Measurements from ENCODE around the gene CAMK4. TPM values are rescaled to one million over a fixed set of nuclear protein-coding genes. Genes with fewer than 3 reads are reported as not detected.

The CAMK4 gene
- total RNA-seq, 1 donor from 2014 or later = 71.8 TPM

- no peak for DNase-seq (ENCODE audit: low spot score)
- intact Hi-C loops (cut with micrococcal nuclease) = no loop called here
- Mint-ChIP-seq H3K4me3 (ENCODE audit: low read depth) (no peak overlapping the region), H3K9me3 (no peaks in the 10 kb centered on the region), H3K36me3 (ENCODE audit: low read depth) (peaks cover 37% of the 10 kb centered on the region), H3K27ac (no peak overlapping the region), H3K4me1 (ENCODE audit: low read depth) (peaks cover 6% of the 10 kb centered on the region), H3K27me3 (ENCODE audit: low read depth) (no peaks in the 10 kb centered on the region)
Observed at GRCh38 chr5:111383288-111383970, 159.2 kb downstream of the CAMK4 start.

- Mint-ChIP-seq H3K4me1 (ENCODE audit: low read depth) (peaks cover 6% of the 10 kb centered on the region), H3K4me3 (ENCODE audit: low read depth) (no peak overlapping the region), H3K9me3 (no peaks in the 10 kb centered on the region), H3K27me3 (ENCODE audit: low read depth) (no peaks in the 10 kb centered on the region), H3K36me3 (ENCODE audit: low read depth) (peaks cover 44% of the 10 kb centered on the region), H3K27ac (no peak overlapping the region)
- intact Hi-C loops (cut with micrococcal nuclease) = no loop called here
- no peak for DNase-seq (ENCODE audit: low spot score)
Observed at GRCh38 chr5:111384220-111384619, 160.0 kb downstream of the CAMK4 start.

GRCh38 chr5:111385051-111385450 lies 160.9 kb downstream of the CAMK4 start:
- no peak for DNase-seq (ENCODE audit: low spot score)
- no peaks in the 10 kb centered on the region for H3K9me3 Mint-ChIP-seq
- H3K4me1 Mint-ChIP-seq (ENCODE audit: low read depth) = peaks cover 5% of the 10 kb centered on the region
- no peaks in the 10 kb centered on the region for H3K27me3 Mint-ChIP-seq (ENCODE audit: low read depth)
- intact Hi-C loops (cut with micrococcal nuclease) = no loop called here
- no peak overlapping the region for H3K27ac Mint-ChIP-seq
- H3K4me3 Mint-ChIP-seq (ENCODE audit: low read depth) = no peak overlapping the region
- H3K36me3 Mint-ChIP-seq (ENCODE audit: low read depth) = peaks cover 44% of the 10 kb centered on the region

GRCh38 chr5:111385970-111386831 lies 162.0 kb downstream of the CAMK4 start:
- no peak for DNase-seq (ENCODE audit: low spot score)
- intact Hi-C loops (cut with micrococcal nuclease) = no loop called here
- peaks cover 5% of the 10 kb centered on the region for H3K4me1 Mint-ChIP-seq (ENCODE audit: low read depth)
- H3K27me3 Mint-ChIP-seq (ENCODE audit: low read depth) = no peaks in the 10 kb centered on the region
- peaks cover 48% of the 10 kb centered on the region for H3K36me3 Mint-ChIP-seq (ENCODE audit: low read depth)
- no peak overlapping the region for H3K27ac Mint-ChIP-seq
- no peak overlapping the region for H3K4me3 Mint-ChIP-seq (ENCODE audit: low read depth)
- no peaks in the 10 kb centered on the region for H3K9me3 Mint-ChIP-seq

- Mint-ChIP-seq H3K27ac (no peak overlapping the region), H3K27me3 (ENCODE audit: low read depth) (no peaks in the 10 kb centered on the region), H3K4me3 (ENCODE audit: low read depth) (no peak overlapping the region), H3K36me3 (ENCODE audit: low read depth) (peaks cover 44% of the 10 kb centered on the region), H3K4me1 (ENCODE audit: low read depth) (peaks cover 5% of the 10 kb centered on the region), H3K9me3 (no peaks in the 10 kb centered on the region)
- intact Hi-C loops (cut with micrococcal nuclease) = no loop called here
- DNase-seq (ENCODE audit: low spot score) = no peak
Observed at GRCh38 chr5:111386832-111387162, 162.6 kb downstream of the CAMK4 start.

GRCh38 chr5:111387361-111387760 lies 163.2 kb downstream of the CAMK4 start:
- DNase-seq (ENCODE audit: low spot score) = no peak
- no peak overlapping the region for H3K4me3 Mint-ChIP-seq (ENCODE audit: low read depth)
- H3K27me3 Mint-ChIP-seq (ENCODE audit: low read depth) = no peaks in the 10 kb centered on the region
- no peak overlapping the region for H3K27ac Mint-ChIP-seq
- peaks cover 39% of the 10 kb centered on the region for H3K36me3 Mint-ChIP-seq (ENCODE audit: low read depth)
- no peaks in the 10 kb centered on the region for H3K9me3 Mint-ChIP-seq
- intact Hi-C loops (cut with micrococcal nuclease) = no loop called here
- H3K4me1 Mint-ChIP-seq (ENCODE audit: low read depth) = peaks cover 5% of the 10 kb centered on the region

- intact Hi-C loops (cut with micrococcal nuclease) = no loop called here
- Mint-ChIP-seq H3K9me3 (no peaks in the 10 kb centered on the region), H3K36me3 (ENCODE audit: low read depth) (peaks cover 48% of the 10 kb centered on the region), H3K27me3 (ENCODE audit: low read depth) (no peaks in the 10 kb centered on the region), H3K4me1 (ENCODE audit: low read depth) (peaks cover 5% of the 10 kb centered on the region), H3K4me3 (ENCODE audit: low read depth) (no peak overlapping the region), H3K27ac (no peak overlapping the region)
- DNase-seq (ENCODE audit: low spot score) = no peak
Observed at GRCh38 chr5:111389390-111390082, 165.4 kb downstream of the CAMK4 start.

- Mint-ChIP-seq H3K27me3 (ENCODE audit: low read depth) (no peaks in the 10 kb centered on the region), H3K9me3 (no peaks in the 10 kb centered on the region), H3K36me3 (ENCODE audit: low read depth) (peaks cover 48% of the 10 kb centered on the region), H3K4me1 (ENCODE audit: low read depth) (peaks cover 1% of the 10 kb centered on the region), H3K27ac (no peak overlapping the region), H3K4me3 (ENCODE audit: low read depth) (no peak overlapping the region)
- no peak for DNase-seq (ENCODE audit: low spot score)
- intact Hi-C loops (cut with micrococcal nuclease) = no loop called here
Observed at GRCh38 chr5:111392181-111392580, 168.0 kb downstream of the CAMK4 start.

- no peak for DNase-seq (ENCODE audit: low spot score)
- no peaks in the 10 kb centered on the region for H3K9me3 Mint-ChIP-seq
- H3K4me3 Mint-ChIP-seq (ENCODE audit: low read depth) = no peak overlapping the region
- peaks cover 51% of the 10 kb centered on the region for H3K36me3 Mint-ChIP-seq (ENCODE audit: low read depth)
- no peak overlapping the region for H3K27ac Mint-ChIP-seq
- H3K27me3 Mint-ChIP-seq (ENCODE audit: low read depth) = no peaks in the 10 kb centered on the region
- peaks cover 10% of the 10 kb centered on the region for H3K4me1 Mint-ChIP-seq (ENCODE audit: low read depth)
- intact Hi-C loops (cut with micrococcal nuclease) = no loop called here
Observed at GRCh38 chr5:111394586-111394985, 170.4 kb downstream of the CAMK4 start.

GRCh38 chr5:111398013-111398412 lies 173.8 kb downstream of the CAMK4 start:
- Mint-ChIP-seq H3K9me3 (peaks cover 9% of the 10 kb centered on the region), H3K36me3 (ENCODE audit: low read depth) (peaks cover 66% of the 10 kb centered on the region), H3K4me3 (ENCODE audit: low read depth) (no peak overlapping the region), H3K27ac (peak overlapping the region; percentile 10), H3K27me3 (ENCODE audit: low read depth) (no peaks in the 10 kb centered on the region), H3K4me1 (ENCODE audit: low read depth) (peaks cover 10% of the 10 kb centered on the region)
- intact Hi-C loops (cut with micrococcal nuclease) = no loop called here
- no peak for DNase-seq (ENCODE audit: low spot score)

GRCh38 chr5:111399113-111399512 lies 174.9 kb downstream of the CAMK4 start:
- no peaks in the 10 kb centered on the region for H3K27me3 Mint-ChIP-seq (ENCODE audit: low read depth)
- H3K27ac Mint-ChIP-seq = no peak overlapping the region
- peaks cover 68% of the 10 kb centered on the region for H3K36me3 Mint-ChIP-seq (ENCODE audit: low read depth)
- intact Hi-C loops (cut with micrococcal nuclease) = no loop called here
- no peak overlapping the region for H3K4me3 Mint-ChIP-seq (ENCODE audit: low read depth)
- DNase-seq (ENCODE audit: low spot score) = no peak
- H3K9me3 Mint-ChIP-seq = peaks cover 9% of the 10 kb centered on the region
- H3K4me1 Mint-ChIP-seq (ENCODE audit: low read depth) = peaks cover 10% of the 10 kb centered on the region

- H3K4me1 Mint-ChIP-seq (ENCODE audit: low read depth) = peaks cover 9% of the 10 kb centered on the region
- H3K36me3 Mint-ChIP-seq (ENCODE audit: low read depth) = peaks cover 85% of the 10 kb centered on the region
Observed at GRCh38 chr5:111401906-111402305, 177.7 kb downstream of the CAMK4 start.

GRCh38 chr5:111404270-111404769 lies 180.1 kb downstream of the CAMK4 start:
- H3K4me3 Mint-ChIP-seq (ENCODE audit: low read depth) = no peak overlapping the region
- intact Hi-C loops (cut with micrococcal nuclease) = no loop called here
- no peaks in the 10 kb centered on the region for H3K27me3 Mint-ChIP-seq (ENCODE audit: low read depth)
- no peak overlapping the region for H3K27ac Mint-ChIP-seq
- H3K36me3 Mint-ChIP-seq (ENCODE audit: low read depth) = peaks cover 88% of the 10 kb centered on the region
- peaks cover 28% of the 10 kb centered on the region for H3K9me3 Mint-ChIP-seq
- DNase-seq (ENCODE audit: low spot score) = no peak
- H3K4me1 Mint-ChIP-seq (ENCODE audit: low read depth) = no peaks in the 10 kb centered on the region

More at GRCh38 chr5:111401906-111402305, 177.7 kb downstream of the CAMK4 start:
- Mint-ChIP-seq H3K27me3 (ENCODE audit: low read depth) (no peaks in the 10 kb centered on the region), H3K27ac (no peak overlapping the region), H3K9me3 (peaks cover 14% of the 10 kb centered on the region), H3K4me3 (ENCODE audit: low read depth) (no peak overlapping the region)
- intact Hi-C loops (cut with micrococcal nuclease) = no loop called here
- no peak for DNase-seq (ENCODE audit: low spot score)

All from activated T-helper 2 cell treated with anti-CD3 and anti-CD28 coated beads, Interferon-gamma antibody, Interleukin-2, Interleukin-4, amounts not matched to agents 10 μg/mL and 5 μg/mL and 100 μg/mL, durations not matched to agents 14 hours and 24 hours and 36 hours (primary cell).